HCEC 1CT (cell line): Measurements from ENCODE around the gene ATP13A4.
A peak's percentile ranks its signal among the peaks of the same experiment; 100 is the strongest.

ENCODE experiments used
- DNase-seq: peaks from one replicate; pipeline ENCODE4 v3.0.0-alpha.2; 2017

The ATP13A4 gene, protein sequence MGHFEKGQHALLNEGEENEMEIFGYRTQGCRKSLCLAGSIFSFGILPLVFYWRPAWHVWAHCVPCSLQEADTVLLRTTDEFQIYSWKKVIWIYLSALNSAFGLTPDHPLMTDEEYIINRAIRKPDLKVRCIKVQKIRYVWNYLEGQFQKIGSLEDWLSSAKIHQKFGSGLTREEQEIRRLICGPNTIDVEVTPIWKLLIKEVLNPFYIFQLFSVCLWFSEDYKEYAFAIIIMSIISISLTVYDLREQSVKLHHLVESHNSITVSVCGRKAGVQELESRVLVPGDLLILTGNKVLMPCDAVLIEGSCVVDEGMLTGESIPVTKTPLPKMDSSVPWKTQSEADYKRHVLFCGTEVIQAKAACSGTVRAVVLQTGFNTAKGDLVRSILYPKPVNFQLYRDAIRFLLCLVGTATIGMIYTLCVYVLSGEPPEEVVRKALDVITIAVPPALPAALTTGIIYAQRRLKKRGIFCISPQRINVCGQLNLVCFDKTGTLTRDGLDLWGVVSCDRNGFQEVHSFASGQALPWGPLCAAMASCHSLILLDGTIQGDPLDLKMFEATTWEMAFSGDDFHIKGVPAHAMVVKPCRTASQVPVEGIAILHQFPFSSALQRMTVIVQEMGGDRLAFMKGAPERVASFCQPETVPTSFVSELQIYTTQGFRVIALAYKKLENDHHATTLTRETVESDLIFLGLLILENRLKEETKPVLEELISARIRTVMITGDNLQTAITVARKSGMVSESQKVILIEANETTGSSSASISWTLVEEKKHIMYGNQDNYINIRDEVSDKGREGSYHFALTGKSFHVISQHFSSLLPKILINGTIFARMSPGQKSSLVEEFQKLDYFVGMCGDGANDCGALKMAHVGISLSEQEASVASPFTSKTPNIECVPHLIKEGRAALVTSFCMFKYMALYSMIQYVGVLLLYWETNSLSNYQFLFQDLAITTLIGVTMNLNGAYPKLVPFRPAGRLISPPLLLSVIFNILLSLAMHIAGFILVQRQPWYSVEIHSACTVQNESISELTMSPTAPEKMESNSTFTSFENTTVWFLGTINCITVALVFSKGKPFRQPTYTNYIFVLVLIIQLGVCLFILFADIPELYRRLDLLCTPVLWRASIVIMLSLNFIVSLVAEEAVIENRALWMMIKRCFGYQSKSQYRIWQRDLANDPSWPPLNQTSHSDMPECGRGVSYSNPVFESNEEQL

DNA sequence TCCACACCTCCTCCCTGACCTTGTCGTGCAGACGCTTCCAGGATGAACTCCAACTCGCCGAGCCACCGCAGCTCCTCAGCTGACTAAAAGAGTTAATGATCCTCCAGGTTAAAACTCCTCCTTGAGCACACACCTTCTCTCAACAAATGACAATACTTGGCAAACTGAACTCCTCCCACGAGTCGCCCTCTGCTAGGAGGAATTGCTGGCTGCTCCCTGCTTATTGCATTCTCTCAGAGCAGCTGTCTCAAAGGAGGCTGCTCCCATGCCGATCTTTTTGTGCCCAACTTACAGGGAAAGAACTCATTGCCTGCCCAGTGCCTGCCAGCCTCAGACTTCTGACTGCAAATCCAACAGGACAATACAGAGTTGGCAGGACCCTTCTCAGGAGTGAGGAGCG lies at the start of gene ATP13A4:
ATP13A4 (minus strand) TSS at position 85 of the 400 bp plus-strand sequence. CDS start 96 bp downstream, outside the sequence.
- no peak for DNase-seq

DNA sequence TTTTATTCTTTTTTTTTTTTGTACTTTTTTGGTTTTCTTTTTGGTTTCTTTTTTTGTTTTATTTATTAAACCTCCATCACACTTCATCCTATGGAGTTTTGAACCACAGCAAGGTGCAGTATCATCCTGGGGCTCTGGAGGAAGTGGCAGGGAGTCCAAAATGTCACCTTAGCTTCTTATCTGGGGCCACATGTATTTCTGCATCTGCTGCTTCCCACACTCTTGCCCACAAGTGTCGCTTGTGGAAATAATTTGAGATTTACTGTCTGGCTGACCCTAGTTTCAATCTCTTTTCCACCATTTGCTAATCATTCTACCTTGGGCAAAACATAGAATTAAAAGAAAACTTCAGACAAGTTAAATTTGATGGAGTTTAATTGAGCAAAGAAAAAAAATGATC lies 44.7 kb upstream of the ATP13A4 start:
- DNase-seq, result no peak

DNA sequence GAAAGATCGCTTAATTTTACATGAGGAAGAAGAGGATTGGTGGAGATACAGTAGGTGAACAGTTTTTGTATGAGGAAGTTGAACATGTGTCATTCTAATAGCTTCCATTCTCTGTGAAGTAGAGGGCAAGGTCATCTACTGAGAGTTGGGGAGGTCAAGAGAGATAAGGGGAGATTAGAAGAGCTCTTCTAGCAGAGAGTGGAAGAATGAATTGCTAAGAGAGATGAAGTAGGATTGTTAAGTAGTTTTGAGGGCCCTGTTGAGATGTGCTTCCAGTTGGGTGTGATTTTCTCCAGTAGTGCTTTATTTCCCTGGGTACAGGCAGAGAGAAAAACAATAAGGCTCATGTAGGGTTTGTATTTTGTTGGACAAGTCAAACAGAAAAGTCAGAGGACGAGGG lies 43.5 kb upstream of the ATP13A4 start:
- DNase-seq, result no peak

DNA sequence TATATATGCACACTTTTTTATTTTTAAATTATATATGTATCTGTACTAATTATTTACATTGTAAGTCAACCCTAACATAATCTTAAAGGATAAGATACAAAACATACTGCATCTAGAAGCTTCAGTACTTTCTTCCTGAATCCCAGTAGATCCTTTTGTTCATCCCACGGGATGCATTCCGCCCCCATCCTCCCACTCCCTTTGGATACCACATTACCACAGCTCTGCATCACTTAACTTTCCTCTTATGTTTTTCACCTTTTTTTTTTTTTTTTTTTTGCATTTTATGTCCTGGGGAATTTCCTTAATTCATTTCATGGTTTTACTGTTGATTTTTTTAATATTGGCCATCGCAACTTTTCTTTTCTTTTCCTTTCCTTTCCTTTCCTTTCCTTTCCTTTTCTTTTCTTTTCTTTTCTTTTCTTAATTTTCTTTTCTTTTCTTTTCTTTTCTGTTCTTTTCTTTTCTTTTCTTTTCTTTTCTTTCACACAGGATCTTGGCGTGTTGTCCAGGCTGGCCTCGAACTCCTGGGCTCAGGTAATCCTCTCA lies 41.3 kb upstream of the ATP13A4 start:
- DNase-seq, result no peak

DNA sequence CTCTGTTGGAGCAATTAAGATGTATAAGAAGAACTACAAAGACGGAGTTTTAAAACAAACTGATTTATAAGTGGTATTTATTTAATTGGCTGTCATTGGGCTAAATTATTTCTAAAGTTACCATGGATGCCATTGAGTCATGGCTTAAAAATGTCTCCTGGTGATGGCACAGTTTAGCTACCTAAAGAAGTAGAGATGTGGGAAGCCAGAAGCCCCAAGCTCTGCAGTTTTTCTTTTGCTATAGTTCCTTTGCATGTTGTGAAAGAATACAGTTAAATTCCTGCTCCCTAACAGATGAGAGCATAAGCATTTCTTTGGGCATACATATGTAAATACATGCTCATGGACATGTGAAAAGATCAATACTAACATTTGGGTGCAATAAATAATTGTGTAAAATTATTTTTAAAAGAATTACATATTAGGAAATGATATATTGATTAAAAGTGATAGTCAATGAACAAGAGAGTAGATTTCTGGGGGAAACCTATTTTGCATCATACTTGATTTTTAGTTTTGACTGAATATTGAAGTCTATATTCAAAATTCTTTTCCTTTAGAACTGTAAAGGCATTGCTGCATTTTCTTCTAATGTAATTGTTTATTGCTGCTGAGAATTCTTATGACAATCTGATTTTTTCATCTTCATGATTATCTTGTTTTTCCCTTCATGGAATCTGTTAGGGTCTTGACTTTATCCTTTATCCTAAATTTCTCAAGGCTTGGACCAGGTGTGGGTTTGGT lies 40.4 kb upstream of the ATP13A4 start:
- DNase-seq, result peak; percentile 12

DNA sequence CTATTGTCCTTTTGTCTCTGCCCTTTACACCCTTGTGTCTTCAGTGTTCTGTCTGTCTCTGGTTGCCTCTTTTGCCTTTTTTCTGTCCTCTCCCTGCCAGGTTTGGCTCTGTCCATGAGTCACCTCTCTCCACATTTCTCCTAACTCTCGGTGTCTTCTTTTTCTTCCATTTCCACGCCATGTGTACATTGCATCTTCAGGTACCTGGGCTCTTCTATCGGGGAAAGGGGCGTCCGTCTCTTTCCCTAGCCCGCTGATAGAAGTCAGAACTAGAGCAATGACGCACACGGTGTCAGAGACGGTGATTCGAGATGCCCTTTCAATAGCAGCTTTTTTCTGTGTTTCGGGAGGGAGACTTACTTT lies 39.0 kb upstream of the ATP13A4 start:
- DNase-seq, result peak; percentile 16

DNA sequence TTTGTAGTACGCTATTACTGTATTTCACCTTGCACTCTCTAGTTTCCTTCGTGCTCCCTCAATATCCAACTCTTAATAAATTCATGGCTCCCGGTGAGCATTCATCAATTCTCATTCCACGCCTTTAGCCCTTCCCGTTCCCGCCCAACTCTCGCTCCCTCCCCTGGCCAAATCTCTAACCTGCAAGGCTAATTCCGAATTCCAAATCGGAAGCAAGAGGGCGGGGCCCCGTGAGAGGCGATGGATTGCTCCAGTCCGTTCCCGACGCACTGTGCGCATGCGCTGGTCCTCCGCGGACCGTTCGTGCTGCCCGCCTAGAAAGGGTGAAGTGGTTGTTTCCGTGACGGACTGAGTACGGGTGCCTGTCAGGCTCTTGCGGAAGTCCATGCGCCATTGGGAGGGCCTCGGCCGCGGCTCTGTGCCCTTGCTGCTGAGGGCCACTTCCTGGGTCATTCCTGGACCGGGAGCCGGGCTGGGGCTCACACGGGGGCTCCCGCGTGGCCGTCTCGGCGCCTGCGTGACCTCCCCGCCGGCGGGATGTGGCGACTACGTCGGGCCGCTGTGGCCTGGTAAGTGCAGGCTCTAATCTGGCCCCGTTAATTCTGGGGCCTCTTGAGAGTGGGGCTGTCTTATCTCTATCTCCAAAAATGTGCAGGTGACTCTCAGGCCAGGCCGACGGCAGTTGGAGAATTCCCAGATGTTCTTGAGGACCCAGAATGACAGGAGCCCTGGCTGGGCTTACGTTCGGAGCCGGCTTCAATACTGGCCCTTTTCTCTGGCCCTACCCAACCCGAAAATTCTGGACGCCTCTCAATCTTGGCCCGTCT lies 38.4 kb upstream of the ATP13A4 start, which contains the start of gene OPA1:
OPA1 (plus strand) TSS at position 368 of the 827 bp plus-strand sequence; CDS start at position 538, 170 bp downstream.
- peak; percentile 98 for DNase-seq

DNA sequence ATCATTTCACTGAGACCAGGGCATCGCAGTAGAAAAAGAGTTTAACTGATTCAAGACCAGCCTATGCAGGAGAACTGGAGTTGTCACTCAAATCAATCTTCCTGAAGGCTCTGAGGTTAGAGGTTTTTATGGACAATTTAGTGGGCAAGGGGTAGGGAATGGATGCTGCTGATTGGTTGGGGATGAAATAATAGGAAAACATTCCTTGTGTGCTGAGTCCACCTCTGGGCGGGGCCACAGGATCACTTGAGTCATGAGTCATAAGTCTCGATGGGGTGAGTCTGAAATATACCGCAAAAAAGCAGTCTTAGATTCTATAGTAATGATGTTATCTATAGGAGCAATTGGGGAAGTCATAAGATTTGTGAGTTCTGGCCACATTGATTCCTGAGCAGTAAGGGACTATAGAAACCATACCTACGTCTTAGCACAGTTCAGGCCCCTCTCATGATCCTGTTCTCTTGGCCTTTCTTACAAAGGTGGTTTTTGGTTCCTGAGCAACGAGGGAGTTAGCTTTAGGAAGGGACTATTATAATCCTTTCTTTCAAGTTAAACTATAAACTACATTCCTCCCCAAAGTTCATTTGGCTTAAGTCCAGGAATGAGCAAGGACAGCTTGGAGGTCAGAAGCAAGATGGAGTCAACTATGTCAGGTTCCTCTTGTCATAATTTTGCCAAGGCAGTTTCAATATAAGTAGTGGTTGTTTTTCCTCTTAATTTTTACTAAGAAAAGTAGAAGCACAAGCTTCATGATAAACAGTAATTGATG lies 35.6 kb upstream of the ATP13A4 start:
- DNase-seq, result peak; percentile 72

DNA sequence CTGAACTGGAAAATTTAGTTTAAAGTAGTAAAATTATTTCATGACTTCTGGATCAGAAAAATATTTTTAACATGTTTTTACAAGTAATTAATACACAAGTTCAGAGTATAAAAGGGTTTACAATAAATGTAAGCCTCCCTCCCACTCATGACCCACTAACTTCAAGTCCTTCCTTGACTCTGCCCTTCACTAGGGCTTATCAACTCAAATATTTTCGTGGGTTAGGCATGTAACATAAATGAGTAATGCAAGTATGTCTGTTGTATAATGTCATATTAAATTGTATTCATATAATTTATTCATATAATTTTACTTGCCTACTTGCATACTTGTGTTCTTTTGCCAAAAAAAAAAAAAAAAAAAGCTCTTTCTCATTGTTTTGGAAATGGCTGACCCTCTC lies 34.9 kb upstream of the ATP13A4 start:
- DNase-seq, result peak; percentile 9

DNA sequence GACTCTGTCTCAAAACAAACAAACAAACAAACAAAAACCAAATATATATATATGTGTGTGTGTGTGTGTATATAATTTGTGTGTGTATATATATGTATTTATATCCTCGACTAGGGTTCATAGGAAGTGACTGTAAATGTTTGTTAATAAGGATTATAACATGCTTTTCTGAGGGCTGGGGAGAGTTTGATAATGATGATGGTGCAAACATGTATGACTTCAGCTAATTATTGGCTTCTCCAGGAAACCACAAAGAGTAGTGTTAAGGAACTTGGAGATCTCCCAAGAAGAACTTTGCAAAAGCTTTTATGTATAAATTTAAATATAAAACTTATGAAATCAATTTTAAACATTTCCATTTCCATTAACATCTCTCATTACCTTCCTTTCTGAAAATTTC lies 34.4 kb upstream of the ATP13A4 start:
- no peak for DNase-seq

DNA sequence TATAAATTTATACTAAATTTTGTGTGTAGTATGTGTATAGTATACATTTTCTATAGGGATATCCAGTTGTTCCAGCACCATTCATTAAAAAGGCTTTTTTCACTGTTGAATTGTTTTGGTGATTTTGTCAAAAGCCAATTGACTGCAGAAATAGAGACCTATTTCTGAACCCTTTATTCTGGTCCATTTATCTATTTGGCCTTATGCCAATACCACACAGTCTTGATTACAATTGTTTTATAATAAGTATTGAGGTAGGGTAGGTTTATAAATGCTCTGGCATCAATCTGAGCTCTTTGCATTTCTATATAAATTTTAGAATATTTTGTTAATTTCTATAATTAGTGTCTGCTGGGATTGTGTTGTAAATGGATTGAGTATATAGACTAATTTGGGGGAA lies 31.8 kb upstream of the ATP13A4 start:
- DNase-seq, result no peak

DNA sequence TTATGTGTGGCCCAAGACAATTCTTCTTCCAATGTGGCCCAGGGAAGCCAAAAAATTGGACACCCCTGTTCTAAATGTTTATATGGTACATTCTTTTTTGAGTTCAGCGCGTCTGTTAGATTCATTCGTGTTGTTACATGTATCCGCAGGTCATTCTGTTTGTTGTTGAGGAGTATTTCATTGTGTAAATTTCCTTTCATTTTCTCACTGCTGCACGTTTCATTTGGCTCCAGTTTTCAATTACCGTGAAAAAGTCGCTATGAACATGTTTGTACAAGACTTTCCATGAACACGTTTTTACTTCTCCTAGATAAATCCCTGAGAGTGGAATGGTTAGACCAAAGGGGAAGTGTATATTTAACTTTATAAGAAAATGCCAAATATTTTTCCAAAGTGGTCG lies 30.8 kb upstream of the ATP13A4 start:
- DNase-seq, result no peak

DNA sequence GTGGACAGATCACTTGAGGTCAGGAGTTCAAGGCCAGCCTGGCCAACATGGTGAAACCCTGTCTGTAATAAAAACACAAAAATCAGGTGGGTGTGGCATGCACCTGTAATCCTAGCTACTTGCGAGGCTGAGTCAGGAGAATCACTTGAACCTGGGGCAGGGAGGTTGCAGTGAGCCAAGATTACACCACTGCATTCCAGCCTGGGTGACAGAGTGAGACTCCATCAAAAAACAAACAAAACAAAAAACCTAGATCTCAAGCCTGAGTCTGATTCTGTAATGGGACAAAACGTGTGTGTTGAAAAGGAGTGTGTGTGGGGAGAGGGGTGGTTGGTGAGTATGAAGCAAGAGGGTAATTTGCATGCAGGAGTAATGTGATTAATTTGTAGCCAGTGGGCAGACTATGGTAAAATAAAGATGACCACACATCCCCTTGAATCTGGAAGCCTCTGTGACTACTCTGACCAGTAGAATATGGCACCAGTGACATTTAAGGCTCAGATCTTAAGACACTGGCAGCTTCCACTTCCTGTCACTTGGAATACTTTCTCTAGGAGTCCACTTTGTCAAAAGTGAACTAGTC lies 19.9 kb upstream of the ATP13A4 start:
- DNase-seq, result no peak

DNA sequence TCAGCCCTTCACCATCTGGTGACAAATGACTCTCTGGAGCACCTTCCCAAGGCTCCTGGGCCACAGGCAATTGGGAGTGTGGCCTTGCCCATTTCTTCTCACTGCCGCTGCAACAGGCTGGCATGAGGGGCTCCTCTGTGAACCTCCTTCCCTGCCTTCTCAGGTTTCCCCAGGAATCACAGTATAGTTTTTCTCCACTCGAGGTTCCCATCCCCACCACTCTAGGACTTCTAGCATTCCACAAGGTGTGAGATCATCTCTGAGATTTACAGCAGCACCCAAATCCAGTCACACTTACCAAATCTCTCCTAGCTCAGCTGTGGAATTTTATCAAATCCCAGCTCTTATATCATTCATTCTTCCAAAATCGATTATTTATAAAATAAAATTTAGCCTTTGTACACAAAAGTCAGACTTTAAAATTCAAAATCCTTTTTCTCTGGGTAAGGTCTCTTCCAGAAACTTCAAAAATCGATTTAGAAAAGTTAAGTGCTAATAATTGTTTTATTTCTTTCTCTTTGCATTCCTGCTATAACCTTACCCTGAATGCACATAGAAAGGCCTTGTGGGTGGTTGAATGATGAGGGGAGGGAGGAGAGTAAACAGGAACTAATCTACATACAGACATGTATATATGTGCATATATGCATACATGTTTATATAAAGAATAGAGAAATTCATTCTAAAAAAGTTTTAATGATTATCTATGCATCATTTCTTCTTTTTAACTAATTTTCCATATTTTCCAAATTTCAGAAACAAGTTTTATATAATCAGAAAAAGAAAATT lies 18.9 kb upstream of the ATP13A4 start:
- no peak for DNase-seq

DNA sequence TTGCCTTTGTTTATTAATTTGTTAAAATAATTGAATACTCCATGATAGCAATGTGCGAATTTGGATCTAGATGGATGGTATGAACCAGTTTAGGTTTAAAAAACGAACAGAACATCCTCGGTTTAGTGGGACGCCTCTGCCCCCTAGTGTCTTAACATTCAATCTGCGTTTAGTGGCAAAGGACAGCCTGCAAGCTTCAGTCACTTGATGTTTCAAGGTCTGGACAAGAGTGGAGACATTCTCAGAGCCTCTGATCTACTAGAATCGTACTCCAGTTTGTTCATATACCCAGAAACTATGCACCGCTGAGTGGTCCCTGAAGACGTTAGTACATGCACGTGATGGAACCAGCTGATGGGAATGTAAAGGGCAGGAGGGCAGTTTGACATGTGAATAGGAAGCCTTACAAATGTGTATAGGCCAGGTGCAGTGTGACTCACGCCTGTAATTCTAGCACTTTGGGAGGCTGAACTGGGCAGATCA lies 17.8 kb upstream of the ATP13A4 start:
- peak; percentile 58 for DNase-seq

DNA sequence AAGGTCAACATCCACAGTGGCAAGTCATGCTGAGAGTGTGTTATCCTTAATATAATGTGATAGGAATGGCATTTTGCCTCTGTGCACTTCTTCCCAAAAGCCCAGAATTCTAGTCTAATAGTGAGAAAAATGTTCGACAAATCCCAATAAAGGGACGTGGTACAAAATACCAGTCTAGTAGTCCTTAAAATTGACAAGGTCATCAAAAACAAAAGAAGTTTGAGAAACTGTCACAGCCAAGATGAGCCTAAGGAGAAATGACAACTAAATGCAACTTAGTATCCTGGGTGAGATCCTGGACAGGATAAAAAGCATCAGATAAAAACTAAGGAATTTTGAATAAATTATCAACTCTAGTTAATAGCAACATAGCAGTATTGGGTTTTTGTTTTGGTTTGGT lies 14.4 kb upstream of the ATP13A4 start:
- no peak for DNase-seq

DNA sequence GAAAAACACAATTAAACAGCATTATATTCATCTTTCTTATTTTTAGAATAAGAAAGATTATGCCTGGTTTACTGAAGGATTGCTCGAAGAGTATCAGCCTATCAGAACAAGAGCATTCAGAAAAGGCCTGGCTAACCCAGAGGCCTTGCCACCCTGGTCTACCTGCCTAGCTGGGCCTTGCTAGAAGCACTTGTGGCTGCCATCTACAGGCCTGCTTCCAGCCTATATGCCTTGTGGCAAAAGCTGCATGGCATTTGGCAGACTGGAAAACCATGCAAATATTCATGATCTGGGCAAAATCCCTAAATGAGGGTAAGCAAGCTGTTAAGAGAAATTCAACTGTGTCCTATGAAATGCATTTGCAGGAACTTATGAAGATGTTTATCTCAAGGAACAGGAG lies 9.3 kb upstream of the ATP13A4 start:
- DNase-seq, result no peak

DNA sequence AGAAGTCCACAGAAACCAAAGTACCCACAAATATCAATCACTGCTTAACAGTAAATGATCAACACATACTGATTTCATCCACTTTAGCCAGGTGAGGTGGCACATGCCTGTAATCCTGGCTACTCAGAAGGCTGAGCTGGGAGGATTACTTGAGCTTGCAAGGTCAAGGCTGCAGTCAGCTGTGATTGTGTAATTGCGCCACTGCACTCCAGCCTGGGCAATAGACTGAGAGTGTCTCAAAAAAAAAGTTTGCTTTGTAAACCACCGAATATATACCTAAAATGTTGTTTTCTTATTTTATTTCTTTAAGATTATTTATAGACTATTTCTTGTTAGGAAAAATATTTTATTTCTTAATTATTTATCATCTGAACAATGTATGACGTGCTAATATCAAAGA lies 8.7 kb upstream of the ATP13A4 start:
- DNase-seq, result no peak

DNA sequence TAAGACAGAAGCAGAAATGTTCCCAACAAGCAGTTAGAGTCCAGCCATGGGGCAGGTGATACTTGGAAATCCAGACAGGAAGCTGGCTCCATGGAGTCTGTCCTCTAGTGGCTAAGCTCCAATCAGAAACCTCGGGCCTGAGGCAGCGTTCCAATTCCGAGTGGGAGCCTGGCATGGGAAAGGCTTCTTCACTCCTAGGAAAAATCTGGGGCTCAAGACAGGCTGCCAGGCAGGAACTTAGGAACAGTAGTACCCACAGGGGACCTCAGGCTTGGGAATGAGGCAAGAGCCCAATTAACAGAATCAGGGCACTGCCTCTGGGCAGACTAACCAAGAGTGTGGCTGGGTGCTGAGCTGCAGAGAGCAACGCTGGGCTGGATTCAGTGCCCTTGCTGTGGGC lies 6.2 kb upstream of the ATP13A4 start:
- DNase-seq, result no peak
